ENCODE measurements around the gene SLC25A20.
"Not testable (repeated sequence)": the region's sequence is repeated elsewhere in the genome, so short reads cannot be mapped to it uniquely, and the experiment has no call there.

Gene SLC25A20

GRCh38 chr3:48845170-48845569 lies 53.5 kb downstream of the SLC25A20 start:
- no peak for DNase-seq

- no peak for DNase-seq
Measured at GRCh38 chr3:48837163-48837562, 61.5 kb downstream of the SLC25A20 start.

GRCh38 chr3:48835650-48836366 lies 62.9 kb downstream of the SLC25A20 start:
- no peak for DNase-seq

GRCh38 chr3:48832684-48833083 lies 66.0 kb downstream of the SLC25A20 start:
- DNase-seq = no peak

GRCh38 chr3:48830715-48831114 lies 68.0 kb downstream of the SLC25A20 start:
- DNase-seq = no peak

- DNase-seq = not testable (repeated sequence)
Measured at GRCh38 chr3:48829525-48829924, 69.2 kb downstream of the SLC25A20 start.

GRCh38 chr3:48827874-48828273 lies 70.8 kb downstream of the SLC25A20 start:
- not testable (repeated sequence) for DNase-seq

- DNase-seq = no peak
Measured at GRCh38 chr3:48826451-48826850, 72.2 kb downstream of the SLC25A20 start.

GRCh38 chr3:48820612-48821324 lies 77.9 kb downstream of the SLC25A20 start:
- DNase-seq = no peak

- no peak for DNase-seq
Measured at GRCh38 chr3:48819234-48820221, 79.2 kb downstream of the SLC25A20 start.

- DNase-seq = no peak
Measured at GRCh38 chr3:48811524-48811923, 87.2 kb downstream of the SLC25A20 start.
